HFF-Myc (cell line): ENCODE data around the gene CFH.
A peak's percentile ranks its signal among the peaks of the same experiment; 100 is the strongest.

Experiments
- DNase-seq: peaks from one replicate; pipeline ENCODE4 v3.0.0-alpha.2; 2011; ENCODE audit warnings: low read depth; ENCODE audit errors: extremely low read depth
- H3K4me3 ChIP-seq: replicated peaks from 2 replicates; pipeline ENCODE4 v1.5.1; 2011; ENCODE audit warnings: low read depth, mild to moderate bottlenecking, control low read depth, low read length
- CTCF ChIP-seq: IDR thresholded peaks from 2 replicates; pipeline ENCODE4 v1.5.1; 2012; ENCODE audit warnings: mild to moderate bottlenecking, low read depth, low read length, control low read depth; ENCODE audit errors: missing control alignments

Gene CFH

GRCh38 chr1:196651637-196652215, at the start of gene CFH:
Gene CFH, plus strand, starts transcription at chr1:196652043. Its CDS starts 75 bp downstream, at chr1:196652118.
- no peak for TF ChIP-seq CTCF
- DNase-seq: peak; percentile 48
- peak within 1 kb of the TSS; percentile 28 for H3K4me3 ChIP-seq

- DNase-seq: no peak
- H3K4me3 ChIP-seq: no peak overlapping the region
- no peak for TF ChIP-seq CTCF
Measured at GRCh38 chr1:196603651-196604050, 48.2 kb upstream of the CFH start.

- DNase-seq: no peak
- peak overlapping the region; percentile 64 for H3K4me3 ChIP-seq
- no peak for TF ChIP-seq CTCF
Measured at GRCh38 chr1:196607981-196608380, 43.9 kb upstream of the CFH start.

- H3K4me3 ChIP-seq: peak within 1 kb of the TSS; percentile 64
- no peak for TF ChIP-seq CTCF
- DNase-seq: peak; percentile 15
Measured at GRCh38 chr1:196608390-196609369, 43.2 kb upstream of the CFH start, which contains the start of gene KCNT2. Gene KCNT2, minus strand, starts transcription at chr1:196608440. Its CDS starts 131 bp downstream, at chr1:196608309.

GRCh38 chr1:196609370-196609737, 42.5 kb upstream of the CFH start:
- TF ChIP-seq CTCF: no peak
- H3K4me3 ChIP-seq: peak overlapping the region; percentile 64; the same call in 1 of the 2 replicates
- DNase-seq: no peak

- no peak for DNase-seq
- no peak overlapping the region for H3K4me3 ChIP-seq
- TF ChIP-seq CTCF: no peak
Measured at GRCh38 chr1:196611873-196612272, 40.0 kb upstream of the CFH start.
